A673 (cell line): ENCODE results near the gene SEMG1. TPM values are rescaled to one million over a fixed set of nuclear protein-coding genes. Genes with fewer than 3 reads are reported as not detected.

Experiments
- BruUV-seq: library from RNA; stranded (reverse); fragments of 400-500 nt; replicated peaks from 2 replicates; lab custom pipeline; 2021; lab: Mats Ljungman, UMichigan
- CTCF ChIA-PET: fragments of 300-600 bp; sonication (Branson Sonifier 250); formaldehyde crosslinking; loops from one replicate; lab custom pipeline; 2022; ENCODE audit warnings: antibody characterized with exemption; lab: Charles Lee
- POLR2A ChIA-PET: fragments of 300-600 bp; sonication (Branson Sonifier 250); formaldehyde crosslinking; loops from one replicate; lab custom pipeline; 2022; ENCODE audit warnings: antibody characterized with exemption; ENCODE audit not compliant: low non-redundant PET; lab: Charles Lee
- DNase-seq: peaks from one replicate; pipeline ENCODE4 v3.0.0-alpha.2; 2015; ENCODE audit warnings: low spot score
- H3K27ac ChIP-seq: fragments of 200-600 bp; sonication (generic); 2 replicates; pipeline ENCODE4 v1.5.1; 2016; ENCODE audit warnings: mixed run types, low read depth, mild to moderate bottlenecking, mixed read lengths, antibody characterized with exemption, low read length; ENCODE audit not compliant: poor library complexity, severe bottlenecking
- H3K27me3 ChIP-seq: fragments of 200-600 bp; sonication (generic); replicated peaks from 2 replicates; pipeline ENCODE4 v1.6.1; 2017; ENCODE audit warnings: mixed run types, low read depth, mild to moderate bottlenecking, mixed read lengths, antibody characterized with exemption, low read length; ENCODE audit not compliant: insufficient read depth, poor library complexity
- H3K36me3 ChIP-seq: fragments of 200-600 bp; sonication (generic); 2 replicates; pipeline ENCODE4 v1.6.1; 2016; ENCODE audit warnings: mixed run types, mild to moderate bottlenecking, mixed read lengths, antibody characterized with exemption, low read length; ENCODE audit not compliant: insufficient read depth, poor library complexity, severe bottlenecking
- H3K4me1 ChIP-seq: fragments of 200-600 bp; sonication (generic); 2 replicates; pipeline ENCODE4 v1.6.1; 2017; ENCODE audit warnings: mixed run types, mild to moderate bottlenecking, mixed read lengths, antibody characterized with exemption, low read length; ENCODE audit not compliant: insufficient read depth, poor library complexity, severe bottlenecking
- H3K4me3 ChIP-seq: fragments of 200-600 bp; sonication (generic); 2 replicates; pipeline ENCODE4 v1.5.1; 2016; ENCODE audit warnings: low read depth, mixed run types, mild to moderate bottlenecking, mixed read lengths, low read length; ENCODE audit not compliant: poor library complexity, severe bottlenecking
- H3K9me3 ChIP-seq: fragments of 200-600 bp; sonication (generic); 2 replicates; pipeline ENCODE4 v1.6.1; 2016; ENCODE audit warnings: mixed run types, low read depth, mild to moderate bottlenecking, mixed read lengths, antibody characterized with exemption, low read length; ENCODE audit not compliant: poor library complexity, severe bottlenecking
- EZH2 ChIP-seq: fragments of 200-600 bp; sonication (generic); IDR thresholded peaks from 2 replicates; pipeline ENCODE4 v1.6.1; 2017; ENCODE audit warnings: borderline replicate concordance, low read depth, mild to moderate bottlenecking, mixed read lengths, antibody characterized with exemption, low read length; ENCODE audit not compliant: poor library complexity, severe bottlenecking
- intact Hi-C: fragments of 100-400 bp; cut with micrococcal nuclease; formaldehyde crosslinking; loops from one replicate; pipeline ENCODE4 v1.10.0; 2022; ENCODE audit not compliant: unreplicated experiment
- total RNA-seq: library from RNA; stranded (reverse); gene quantifications from 2 replicates; pipeline ENCODE4 v1.2.3, GENCODE V29; 2021
- TF ChIP-seq, protein P1 (sequence below): fragments of 300-800, 200-600 bp; sonication (generic); conservative IDR thresholded peaks from 2 replicates; pipeline ENCODE4 v1.5.1; 2017; ENCODE audit warnings: low read depth, mild to moderate bottlenecking, antibody characterized with exemption, low read length, moderate library complexity, mixed read lengths

Gene SEMG1
- total RNA-seq, 1 experiment from 2014 or later, result 5.5 TPM

DNA sequence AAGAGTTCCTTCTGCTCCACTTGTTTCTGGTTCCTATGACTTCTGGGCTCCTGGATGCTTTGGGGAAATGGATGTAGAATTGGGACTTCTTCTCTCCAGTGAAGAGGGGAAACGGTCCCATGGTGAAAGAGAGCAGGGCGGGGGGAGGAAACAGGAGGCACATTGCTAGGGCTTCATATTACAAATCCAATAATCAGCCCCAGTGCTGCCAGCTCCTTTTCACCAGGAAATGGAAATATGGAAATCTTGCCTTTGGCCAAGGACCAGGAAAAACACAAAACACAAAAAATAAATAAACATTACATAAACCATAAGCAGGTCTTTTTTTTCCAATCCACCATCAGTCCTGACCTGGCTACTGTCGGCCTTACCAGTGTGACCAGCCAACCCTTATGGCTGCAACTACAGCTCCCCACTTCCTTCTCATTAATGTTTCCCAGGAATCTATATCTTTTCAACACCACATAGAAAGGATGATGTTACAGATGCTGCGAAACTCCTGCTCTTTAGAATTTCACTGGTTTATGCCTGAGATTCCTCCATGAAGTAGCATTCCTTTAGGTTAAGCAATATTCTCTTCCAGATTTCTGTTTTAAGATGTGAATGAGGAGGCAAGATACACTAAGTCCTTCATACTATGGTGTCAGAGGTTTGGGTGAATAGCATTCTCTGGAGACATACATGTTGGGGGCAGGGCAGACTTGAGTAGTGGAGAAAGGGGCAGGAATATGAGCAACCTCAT lies 30.1 kb upstream of the SEMG1 start:
- peak; percentile 50 for DNase-seq
- ChIA-PET CTCF (no interaction called here), POLR2A (no interaction called here)
- intact Hi-C loops, result no loop called here
- BruUV-seq, result no TSS peak
- no peak for TF ChIP-seq EZH2
- TF ChIP-seq, protein P1, sequence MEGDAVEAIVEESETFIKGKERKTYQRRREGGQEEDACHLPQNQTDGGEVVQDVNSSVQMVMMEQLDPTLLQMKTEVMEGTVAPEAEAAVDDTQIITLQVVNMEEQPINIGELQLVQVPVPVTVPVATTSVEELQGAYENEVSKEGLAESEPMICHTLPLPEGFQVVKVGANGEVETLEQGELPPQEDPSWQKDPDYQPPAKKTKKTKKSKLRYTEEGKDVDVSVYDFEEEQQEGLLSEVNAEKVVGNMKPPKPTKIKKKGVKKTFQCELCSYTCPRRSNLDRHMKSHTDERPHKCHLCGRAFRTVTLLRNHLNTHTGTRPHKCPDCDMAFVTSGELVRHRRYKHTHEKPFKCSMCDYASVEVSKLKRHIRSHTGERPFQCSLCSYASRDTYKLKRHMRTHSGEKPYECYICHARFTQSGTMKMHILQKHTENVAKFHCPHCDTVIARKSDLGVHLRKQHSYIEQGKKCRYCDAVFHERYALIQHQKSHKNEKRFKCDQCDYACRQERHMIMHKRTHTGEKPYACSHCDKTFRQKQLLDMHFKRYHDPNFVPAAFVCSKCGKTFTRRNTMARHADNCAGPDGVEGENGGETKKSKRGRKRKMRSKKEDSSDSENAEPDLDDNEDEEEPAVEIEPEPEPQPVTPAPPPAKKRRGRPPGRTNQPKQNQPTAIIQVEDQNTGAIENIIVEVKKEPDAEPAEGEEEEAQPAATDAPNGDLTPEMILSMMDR, result no peak
- Histone ChIP-seq H3K36me3 (no peaks in the 10 kb centered on the region), H3K27me3 (no peaks in the 10 kb centered on the region), H3K4me1 (peaks cover 17% of the 10 kb centered on the region), H3K27ac (peak overlapping the region; percentile 57), H3K9me3 (peaks cover 5% of the 10 kb centered on the region), H3K4me3 (no peak overlapping the region)

DNA sequence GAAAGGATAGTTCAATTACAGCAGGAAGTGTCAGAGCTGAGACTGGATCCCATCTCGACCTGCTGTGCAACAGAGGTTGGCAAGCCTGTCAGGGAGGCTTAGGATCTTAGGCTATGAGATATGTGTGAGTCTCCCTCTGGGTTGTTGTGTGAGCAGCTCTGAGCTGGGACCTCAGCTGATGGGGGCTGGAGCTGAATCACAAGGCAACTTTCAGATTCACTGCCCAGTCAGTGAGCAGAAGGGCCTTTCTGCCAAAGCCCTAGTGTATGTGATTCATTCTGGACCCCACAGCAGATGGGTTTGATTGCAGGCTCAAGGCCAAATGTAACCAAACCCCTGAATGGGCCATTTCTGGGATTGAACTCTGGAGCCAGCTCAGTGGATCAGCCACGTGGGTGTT lies 27.7 kb upstream of the SEMG1 start:
- intact Hi-C loops, result no loop called here
- Histone ChIP-seq H3K27ac (no peak overlapping the region), H3K36me3 (no peaks in the 10 kb centered on the region), H3K9me3 (peaks cover 5% of the 10 kb centered on the region), H3K27me3 (no peaks in the 10 kb centered on the region), H3K4me1 (peaks cover 29% of the 10 kb centered on the region), H3K4me3 (no peak overlapping the region)
- TF ChIP-seq, protein P1, result no peak
- no peak for TF ChIP-seq EZH2
- ChIA-PET CTCF (no interaction called here), POLR2A (no interaction called here)
- DNase-seq, result no peak
- BruUV-seq, result no TSS peak

DNA sequence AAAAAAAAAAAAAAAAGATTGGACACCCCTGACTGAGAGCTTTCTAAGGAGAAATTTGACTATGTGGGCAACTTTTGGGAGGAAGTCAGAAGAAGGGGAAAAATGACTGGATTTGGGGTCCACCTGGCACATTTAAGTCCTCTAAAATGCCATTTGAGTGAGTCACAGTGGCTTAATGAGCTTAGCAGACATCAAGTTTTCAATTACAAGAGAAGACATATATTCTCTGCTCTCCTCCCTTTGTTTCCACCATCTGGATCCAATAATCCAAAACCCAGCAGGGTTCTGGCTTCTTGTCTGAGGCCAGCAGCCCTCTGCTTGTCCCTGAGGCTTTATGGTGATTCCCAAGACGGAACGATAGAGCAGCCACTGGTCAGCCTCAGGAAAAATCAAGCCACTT lies 25.2 kb upstream of the SEMG1 start:
- DNase-seq, result peak; percentile 94

More for the DNA sequence above, 25.2 kb upstream of the SEMG1 start:
- TF ChIP-seq, protein P1, result no peak
- TF ChIP-seq EZH2, result no peak
- Histone ChIP-seq H3K27me3 (no peaks in the 10 kb centered on the region), H3K27ac (peak overlapping the region; percentile 72), H3K4me1 (peaks cover 23% of the 10 kb centered on the region), H3K9me3 (peaks cover 5% of the 10 kb centered on the region), H3K4me3 (no peak overlapping the region), H3K36me3 (no peaks in the 10 kb centered on the region)
- no TSS peak for BruUV-seq
- ChIA-PET CTCF (no interaction called here), POLR2A (interaction anchor here (0.5 kb wide), 1 partner anchor 74 kb away, joined by 4 read pairs; no protein-coding TSS in a partner anchor)
- intact Hi-C loops, result no loop called here
